Measurements from ENCODE around the gene CLEC6A.
"Not testable (repeated sequence)": the region's sequence is repeated elsewhere in the genome, so short reads cannot be mapped to it uniquely, and the experiment has no call there.

The CLEC6A gene

GRCh38 chr12:8455727-8456360, at the start of gene CLEC6A:
Gene CLEC6A (plus strand): TSS chr12:8455962. CDS start chr12:8456112, 150 bp downstream.
- DNase-seq: no peak

- DNase-seq: not testable (repeated sequence)
These were observed 36.2 kb upstream of the CLEC6A start for GRCh38 chr12:8419576-8419975.

- no peak for DNase-seq
These were observed 35.3 kb upstream of the CLEC6A start for GRCh38 chr12:8420506-8420905.

- not testable (repeated sequence) for DNase-seq
These were observed 11.1 kb upstream of the CLEC6A start for GRCh38 chr12:8444536-8445278.

GRCh38 chr12:8445731-8446130, 10.0 kb upstream of the CLEC6A start:
- DNase-seq: no peak

GRCh38 chr12:8446642-8447547, 8.9 kb upstream of the CLEC6A start:
- no peak for DNase-seq

GRCh38 chr12:8449355-8449859, 6.4 kb upstream of the CLEC6A start:
- no peak for DNase-seq

GRCh38 chr12:8452036-8452435, 3.7 kb upstream of the CLEC6A start:
- DNase-seq: no peak

GRCh38 chr12:8453021-8453513, 2.7 kb upstream of the CLEC6A start:
- no peak for DNase-seq

GRCh38 chr12:8453796-8454195, 2.0 kb upstream of the CLEC6A start:
- DNase-seq: no peak

GRCh38 chr12:8455271-8455670, 491 bp upstream of the CLEC6A start:
- no peak for DNase-seq

GRCh38 chr12:8461426-8461825, 5.7 kb downstream of the CLEC6A start:
- no peak for DNase-seq

- no peak for DNase-seq
These were observed 9.7 kb downstream of the CLEC6A start for GRCh38 chr12:8465301-8465996.

GRCh38 chr12:8466241-8466640, 10.5 kb downstream of the CLEC6A start:
- no peak for DNase-seq

GRCh38 chr12:8471090-8471489, 15.3 kb downstream of the CLEC6A start:
- DNase-seq: no peak

- DNase-seq: no peak
These were observed 19.9 kb downstream of the CLEC6A start for GRCh38 chr12:8475508-8476203.

GRCh38 chr12:8482571-8483061, 26.9 kb downstream of the CLEC6A start:
- no peak for DNase-seq

- no peak for DNase-seq
These were observed 27.3 kb downstream of the CLEC6A start for GRCh38 chr12:8483079-8483478.

GRCh38 chr12:8491646-8492530, 36.1 kb downstream of the CLEC6A start:
- DNase-seq: no peak

GRCh38 chr12:8493084-8493483, 37.3 kb downstream of the CLEC6A start:
- no peak for DNase-seq

GRCh38 chr12:8495671-8496070, 39.9 kb downstream of the CLEC6A start:
- DNase-seq: not testable (repeated sequence)
